ENCODE data around the gene USP25.

USP25 gene

DNA sequence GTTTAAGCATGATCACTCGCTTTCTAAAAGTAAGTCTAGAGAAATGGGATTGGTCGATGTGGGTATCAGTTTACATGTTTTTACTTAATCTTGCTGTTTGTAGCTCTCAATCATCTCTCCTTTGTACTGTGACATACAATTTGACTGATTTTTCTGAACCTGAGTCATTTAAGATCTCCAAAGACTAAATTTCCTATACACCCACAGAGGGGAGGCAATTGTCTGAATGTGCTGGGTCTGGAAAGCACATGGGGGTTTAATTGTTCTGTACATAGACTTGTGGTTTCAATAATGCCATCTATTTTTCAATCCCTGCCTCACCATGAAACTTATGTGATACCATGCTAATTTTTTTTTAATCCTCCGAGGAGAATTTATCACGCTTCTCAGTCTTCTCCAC, 65.8 kb downstream of the USP25 start:
- no peak for ATAC-seq
- TF ChIP-seq OSR1 (CRISPR knock-in tag; IDR thresholded peaks at IDR 0.05), result no peak
- no peak for TF ChIP-seq ESRRG (CRISPR knock-in tag; IDR thresholded peaks at IDR 0.05)
- no peak for TF ChIP-seq PPARA (CRISPR knock-in tag; IDR thresholded peaks at IDR 0.05; ENCODE audit: borderline replicate concordance)
- TF ChIP-seq, protein P1, sequence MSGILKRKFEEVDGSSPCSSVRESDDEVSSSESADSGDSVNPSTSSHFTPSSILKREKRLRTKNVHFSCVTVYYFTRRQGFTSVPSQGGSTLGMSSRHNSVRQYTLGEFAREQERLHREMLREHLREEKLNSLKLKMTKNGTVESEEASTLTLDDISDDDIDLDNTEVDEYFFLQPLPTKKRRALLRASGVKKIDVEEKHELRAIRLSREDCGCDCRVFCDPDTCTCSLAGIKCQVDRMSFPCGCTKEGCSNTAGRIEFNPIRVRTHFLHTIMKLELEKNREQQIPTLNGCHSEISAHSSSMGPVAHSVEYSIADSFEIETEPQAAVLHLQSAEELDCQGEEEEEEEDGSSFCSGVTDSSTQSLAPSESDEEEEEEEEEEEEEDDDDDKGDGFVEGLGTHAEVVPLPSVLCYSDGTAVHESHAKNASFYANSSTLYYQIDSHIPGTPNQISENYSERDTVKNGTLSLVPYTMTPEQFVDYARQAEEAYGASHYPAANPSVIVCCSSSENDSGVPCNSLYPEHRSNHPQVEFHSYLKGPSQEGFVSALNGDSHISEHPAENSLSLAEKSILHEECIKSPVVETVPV (CRISPR knock-in tag; IDR thresholded peaks at IDR 0.05), result no peak
- no peak for TF ChIP-seq CSDC2 (CRISPR knock-in tag; IDR thresholded peaks at IDR 0.05)
- no peak for TF ChIP-seq RARB (CRISPR knock-in tag; IDR thresholded peaks at IDR 0.05)
- no peak for TF ChIP-seq ZNF565 (CRISPR knock-in tag; conservative IDR thresholded peaks at IDR 0.05; ENCODE audit: low read depth)
- TF ChIP-seq ZFP3 (CRISPR knock-in tag; IDR thresholded peaks at IDR 0.05), result no peak
- TF ChIP-seq BACH2 (CRISPR knock-in tag; IDR thresholded peaks at IDR 0.05; ENCODE audit: borderline replicate concordance), result no peak
- TF ChIP-seq GLIS3 (CRISPR knock-in tag; IDR thresholded peaks at IDR 0.05), result no peak
- TF ChIP-seq, protein P2, sequence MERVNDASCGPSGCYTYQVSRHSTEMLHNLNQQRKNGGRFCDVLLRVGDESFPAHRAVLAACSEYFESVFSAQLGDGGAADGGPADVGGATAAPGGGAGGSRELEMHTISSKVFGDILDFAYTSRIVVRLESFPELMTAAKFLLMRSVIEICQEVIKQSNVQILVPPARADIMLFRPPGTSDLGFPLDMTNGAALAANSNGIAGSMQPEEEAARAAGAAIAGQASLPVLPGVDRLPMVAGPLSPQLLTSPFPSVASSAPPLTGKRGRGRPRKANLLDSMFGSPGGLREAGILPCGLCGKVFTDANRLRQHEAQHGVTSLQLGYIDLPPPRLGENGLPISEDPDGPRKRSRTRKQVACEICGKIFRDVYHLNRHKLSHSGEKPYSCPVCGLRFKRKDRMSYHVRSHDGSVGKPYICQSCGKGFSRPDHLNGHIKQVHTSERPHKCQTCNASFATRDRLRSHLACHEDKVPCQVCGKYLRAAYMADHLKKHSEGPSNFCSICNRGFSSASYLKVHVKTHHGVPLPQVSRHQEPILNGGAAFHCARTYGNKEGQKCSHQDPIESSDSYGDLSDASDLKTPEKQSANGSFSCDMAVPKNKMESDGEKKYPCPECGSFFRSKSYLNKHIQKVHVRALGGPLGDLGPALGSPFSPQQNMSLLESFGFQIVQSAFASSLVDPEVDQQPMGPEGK (CRISPR knock-in tag; IDR thresholded peaks at IDR 0.05; ENCODE audit: borderline replicate concordance), result no peak
- TF ChIP-seq SNAI2 (CRISPR knock-in tag; IDR thresholded peaks at IDR 0.05), result no peak
- no peak for TF ChIP-seq TCF4 (CRISPR knock-in tag; IDR thresholded peaks at IDR 0.05; ENCODE audit: borderline replicate concordance)

DNA sequence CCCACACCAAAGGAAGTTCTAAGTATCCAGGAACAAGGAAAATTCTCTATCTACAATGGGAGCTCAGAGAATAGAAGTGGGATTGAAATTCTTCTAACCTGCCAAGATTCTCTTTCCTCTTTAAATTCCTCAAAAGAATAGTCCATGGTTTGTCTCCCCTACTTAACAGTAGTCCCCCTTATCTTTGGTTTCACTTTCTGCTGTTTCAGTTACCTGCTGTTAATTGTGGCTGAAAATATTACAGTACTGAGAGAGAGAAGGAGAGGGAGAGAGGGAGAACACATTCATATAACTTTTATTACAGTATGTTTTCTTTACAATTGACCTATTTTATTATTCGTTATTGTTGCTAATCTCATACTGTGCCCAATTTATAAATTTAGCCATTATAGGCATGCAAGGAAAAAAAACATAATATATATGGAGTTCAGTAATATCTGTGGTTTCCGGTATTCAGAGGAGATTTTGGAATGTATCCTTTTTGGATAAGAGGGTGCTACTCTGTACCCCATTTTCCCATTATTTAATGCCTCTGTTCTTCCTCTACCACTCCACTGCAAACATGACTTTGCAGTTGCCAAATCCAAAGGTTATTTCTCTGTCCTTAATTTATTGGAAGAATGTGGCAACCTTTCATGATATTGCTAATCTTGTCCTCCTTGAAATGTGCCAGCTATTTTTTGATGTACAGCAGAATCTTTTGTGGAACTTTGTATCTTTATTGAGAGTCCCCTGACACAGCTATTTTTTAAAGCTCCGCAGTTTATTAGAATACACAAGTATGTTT, 68.0 kb downstream of the USP25 start:
- TF ChIP-seq TCF4 (CRISPR knock-in tag; IDR thresholded peaks at IDR 0.05; ENCODE audit: borderline replicate concordance) (no peak), ARNTL (CRISPR knock-in tag; IDR thresholded peaks at IDR 0.05; ENCODE audit: borderline replicate concordance, low read depth) (no peak)
- no peak; the same call in 2 of the 3 replicates for ATAC-seq

DNA sequence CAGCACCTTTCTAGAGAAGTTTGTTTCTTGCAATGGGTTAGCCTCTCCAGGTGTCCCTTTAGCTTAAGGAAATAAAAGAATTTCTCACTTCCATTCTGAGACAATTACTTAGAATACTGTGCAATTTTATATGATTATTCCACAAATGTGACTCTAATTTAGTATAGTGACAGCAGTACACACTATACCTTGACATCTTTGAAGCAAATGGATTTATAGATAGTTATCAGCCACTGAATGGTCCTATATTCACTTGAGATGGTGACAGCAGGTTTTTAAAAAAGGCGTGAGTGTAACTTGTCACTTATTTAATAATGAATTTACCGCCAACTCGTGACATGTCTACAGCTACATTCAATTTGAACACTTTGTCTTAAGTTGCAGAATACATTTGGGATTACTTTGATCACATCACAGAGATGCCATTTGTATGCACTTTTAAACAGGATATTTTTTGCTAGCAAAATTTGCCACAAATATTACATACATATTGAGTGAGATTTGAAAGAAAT, 71.6 kb downstream of the USP25 start:
- ATAC-seq, result no peak
- TF ChIP-seq, protein P3, sequence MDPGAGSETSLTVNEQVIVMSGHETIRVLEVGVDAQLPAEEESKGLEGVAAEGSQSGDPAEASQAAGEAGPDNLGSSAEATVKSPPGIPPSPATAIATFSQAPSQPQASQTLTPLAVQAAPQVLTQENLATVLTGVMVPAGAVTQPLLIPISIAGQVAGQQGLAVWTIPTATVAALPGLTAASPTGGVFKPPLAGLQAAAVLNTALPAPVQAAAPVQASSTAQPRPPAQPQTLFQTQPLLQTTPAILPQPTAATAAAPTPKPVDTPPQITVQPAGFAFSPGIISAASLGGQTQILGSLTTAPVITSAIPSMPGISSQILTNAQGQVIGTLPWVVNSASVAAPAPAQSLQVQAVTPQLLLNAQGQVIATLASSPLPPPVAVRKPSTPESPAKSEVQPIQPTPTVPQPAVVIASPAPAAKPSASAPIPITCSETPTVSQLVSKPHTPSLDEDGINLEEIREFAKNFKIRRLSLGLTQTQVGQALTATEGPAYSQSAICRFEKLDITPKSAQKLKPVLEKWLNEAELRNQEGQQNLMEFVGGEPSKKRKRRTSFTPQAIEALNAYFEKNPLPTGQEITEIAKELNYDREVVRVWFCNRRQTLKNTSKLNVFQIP (CRISPR knock-in tag; IDR thresholded peaks at IDR 0.05; ENCODE audit: borderline replicate concordance, low read depth), result no peak
- TF ChIP-seq ZNF8 (CRISPR knock-in tag; IDR thresholded peaks at IDR 0.05) (no peak), TCF4 (CRISPR knock-in tag; IDR thresholded peaks at IDR 0.05; ENCODE audit: borderline replicate concordance) (no peak), OSR1 (CRISPR knock-in tag; IDR thresholded peaks at IDR 0.05) (no peak), TOX (CRISPR knock-in tag; IDR thresholded peaks at IDR 0.05; ENCODE audit: borderline replicate concordance) (no peak), RARB (CRISPR knock-in tag; IDR thresholded peaks at IDR 0.05) (no peak), ESRRG (CRISPR knock-in tag; IDR thresholded peaks at IDR 0.05) (no peak), CSDC2 (CRISPR knock-in tag; IDR thresholded peaks at IDR 0.05) (no peak), ARNTL (CRISPR knock-in tag; IDR thresholded peaks at IDR 0.05; ENCODE audit: borderline replicate concordance, low read depth) (no peak), ZC3H10 (CRISPR knock-in tag; IDR thresholded peaks at IDR 0.05) (no peak), ISL1 (CRISPR knock-in tag; IDR thresholded peaks at IDR 0.05) (no peak), ZFP30 (CRISPR knock-in tag; IDR thresholded peaks at IDR 0.05) (no peak), PPARA (CRISPR knock-in tag; IDR thresholded peaks at IDR 0.05; ENCODE audit: borderline replicate concordance) (no peak)
- TF ChIP-seq, protein P1 (CRISPR knock-in tag; IDR thresholded peaks at IDR 0.05), result no peak
- TF ChIP-seq, protein P2 (CRISPR knock-in tag; IDR thresholded peaks at IDR 0.05; ENCODE audit: borderline replicate concordance), result no peak
